CD4-positive, alpha-beta T cell treated with Interleukin-21 for 1 hour (primary cell): ENCODE data around the gene TMC1.
"Not testable (repeated sequence)": the region's sequence is repeated elsewhere in the genome, so short reads cannot be mapped to it uniquely, and the experiment has no call there.

Experiments used
- DNase-seq: peaks from one replicate; pipeline ENCODE4 v3.0.0-alpha.2; 2020

Gene TMC1

DNA sequence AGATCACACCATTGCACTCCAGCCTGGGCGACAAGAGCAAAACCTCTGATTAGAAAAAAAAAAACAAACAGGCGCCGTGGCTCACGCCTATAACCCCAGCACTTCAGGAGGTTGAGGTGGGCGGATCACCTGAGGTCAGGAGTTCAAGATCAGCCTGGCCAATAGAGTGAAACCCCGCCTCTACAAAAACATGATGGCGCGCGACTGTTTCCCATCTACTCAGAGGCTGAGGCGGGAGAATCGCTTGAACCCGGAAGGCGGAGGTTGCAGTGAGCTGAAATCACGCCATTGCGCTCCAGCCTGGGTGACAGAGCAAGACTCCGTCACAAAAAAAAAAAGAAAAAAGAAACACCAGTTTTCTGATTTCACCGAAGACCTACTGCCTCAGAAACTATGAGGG lies at the start of gene TMC1:
TMC1 (plus strand) TSS at position 193 of the 400 bp plus-strand sequence. CDS start 127,041 bp downstream, outside the sequence.
- not testable (repeated sequence) for DNase-seq

DNA sequence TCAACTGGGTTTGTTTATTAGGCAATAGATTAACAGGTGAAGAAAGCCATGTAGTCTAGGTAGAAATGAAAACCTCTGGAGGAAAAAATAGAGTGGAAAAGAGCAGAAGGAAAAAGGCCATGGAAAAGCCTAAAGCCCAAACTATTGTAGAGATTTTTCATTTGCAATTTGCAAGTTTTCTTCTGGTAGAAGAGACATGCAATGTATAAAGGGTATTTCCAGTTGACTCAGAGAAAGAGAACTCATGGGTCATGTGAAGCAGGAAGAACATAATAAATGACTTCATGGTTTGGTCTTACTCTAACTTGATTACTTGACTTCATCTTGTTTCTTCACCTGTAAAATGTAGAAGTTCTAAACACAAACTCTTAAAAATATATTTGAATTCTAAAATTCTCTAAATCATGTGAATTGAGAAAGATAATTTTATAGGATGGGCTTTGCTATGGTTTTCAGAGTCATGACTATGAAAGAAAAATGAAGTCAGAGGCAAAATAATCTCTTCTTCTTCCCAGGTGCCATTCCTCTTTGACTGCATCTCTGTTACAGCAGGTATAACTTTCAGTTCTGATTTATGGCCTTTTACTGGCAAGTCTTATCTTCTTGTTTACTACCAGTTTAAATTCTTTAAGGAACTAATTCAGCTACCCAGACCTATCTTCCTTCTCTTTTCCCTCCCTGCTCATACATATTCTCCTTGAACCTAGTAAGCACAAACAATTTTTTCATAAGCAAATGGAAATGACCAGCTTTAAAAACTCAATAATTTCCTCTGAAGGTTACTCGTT lies 47.7 kb upstream of the TMC1 start:
- no peak for DNase-seq

DNA sequence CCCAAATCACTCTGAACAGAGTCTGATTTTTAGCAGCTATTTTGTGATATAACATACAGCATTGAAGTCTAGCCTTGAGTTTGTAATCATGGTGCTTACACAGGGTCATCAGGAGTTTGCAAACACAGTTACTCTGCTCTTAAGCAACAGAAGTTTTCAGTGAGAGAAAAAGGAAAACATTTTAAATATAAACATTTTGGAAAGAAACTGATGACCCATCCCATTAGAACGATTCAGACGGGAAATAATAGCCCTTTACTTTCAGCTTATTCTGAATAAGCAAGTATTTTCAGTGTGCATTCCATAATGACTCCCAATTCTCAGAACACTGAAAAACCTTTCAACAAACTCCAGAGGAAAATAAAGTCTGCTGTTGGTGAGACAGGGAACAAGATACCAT lies 46.7 kb upstream of the TMC1 start:
- no peak for DNase-seq

DNA sequence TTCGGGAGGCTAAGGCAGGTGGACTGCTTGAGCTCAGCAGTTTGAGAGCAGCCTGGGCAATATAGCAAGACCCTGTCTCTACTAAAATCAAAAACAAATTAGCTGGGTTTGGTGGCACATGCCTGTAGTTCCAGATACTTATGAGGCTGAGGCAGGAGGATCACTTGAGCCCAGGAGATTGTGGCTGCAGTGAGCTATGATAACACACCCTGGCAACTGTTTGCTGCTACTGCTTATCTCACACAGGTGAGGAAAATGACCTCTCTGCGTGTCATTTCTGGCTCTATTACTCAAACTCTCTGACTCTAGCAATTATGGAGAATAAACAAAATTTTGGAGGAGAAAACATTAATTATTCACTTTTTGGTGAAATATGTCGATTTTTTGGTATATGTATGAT lies 45.3 kb upstream of the TMC1 start:
- no peak for DNase-seq

DNA sequence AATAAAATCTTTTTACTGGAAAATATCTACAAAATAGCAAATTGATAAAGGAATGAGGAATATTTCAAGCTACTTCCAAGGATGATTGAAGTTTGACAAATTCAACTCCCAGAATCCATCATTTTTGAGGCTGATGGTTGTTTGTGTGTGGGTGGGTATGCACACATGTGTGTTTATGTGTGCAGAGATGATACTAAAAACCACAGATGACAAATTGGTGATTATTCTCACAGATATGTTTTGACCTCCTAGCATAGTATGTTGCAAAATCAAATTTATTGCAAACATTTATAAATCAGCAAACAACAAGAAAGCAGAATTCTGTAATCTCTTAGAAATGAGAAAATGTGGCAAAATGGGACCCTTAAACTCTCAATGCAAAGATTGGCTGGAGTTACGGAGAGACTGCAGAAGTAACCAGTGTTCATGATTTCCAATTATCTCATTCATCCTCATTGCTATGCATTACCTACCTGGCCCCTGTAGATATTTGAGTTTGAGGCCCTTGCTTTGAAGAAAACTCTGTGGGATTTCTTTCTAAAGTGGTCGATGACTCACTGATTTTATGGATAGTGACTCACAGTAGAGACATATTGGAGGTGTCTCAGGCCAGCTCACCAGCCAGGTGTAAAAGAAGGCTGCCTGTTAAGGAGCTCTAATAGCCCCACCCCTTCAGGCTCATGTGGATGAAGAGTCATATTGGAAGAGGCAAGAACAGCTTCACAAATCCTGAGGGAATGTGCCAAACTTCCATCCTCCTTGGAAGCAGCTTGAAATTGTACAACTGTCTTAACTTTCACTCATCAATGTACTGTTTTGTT lies 44.6 kb upstream of the TMC1 start:
- DNase-seq = no peak

DNA sequence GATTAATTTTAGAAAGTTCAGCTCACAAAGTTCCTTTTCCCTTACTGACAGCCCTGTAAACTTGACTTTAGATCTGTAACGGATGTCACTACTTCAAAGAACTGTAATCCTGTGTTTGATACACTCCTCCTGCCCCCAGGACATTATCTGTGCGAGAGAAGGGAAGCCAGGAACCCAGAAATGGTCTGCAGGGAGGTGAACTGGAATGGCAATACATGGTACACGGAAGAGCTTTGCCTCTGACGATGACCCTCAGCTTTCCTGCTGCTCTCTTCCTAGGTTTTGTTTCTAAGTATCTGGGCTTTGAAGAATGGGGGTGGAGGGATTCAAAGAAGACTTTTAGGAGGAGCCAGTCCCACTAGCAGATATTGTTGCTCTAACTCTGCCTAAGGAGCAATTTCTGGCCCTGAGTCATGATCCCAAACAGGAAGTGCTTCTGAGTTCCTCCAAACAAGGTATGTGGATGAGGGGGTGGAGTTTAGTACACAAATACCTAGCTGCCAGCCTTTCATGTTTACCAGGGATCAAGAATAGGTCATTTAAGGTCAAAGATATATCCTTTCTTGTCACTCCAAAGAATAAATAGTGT lies 43.4 kb upstream of the TMC1 start:
- no peak for DNase-seq

DNA sequence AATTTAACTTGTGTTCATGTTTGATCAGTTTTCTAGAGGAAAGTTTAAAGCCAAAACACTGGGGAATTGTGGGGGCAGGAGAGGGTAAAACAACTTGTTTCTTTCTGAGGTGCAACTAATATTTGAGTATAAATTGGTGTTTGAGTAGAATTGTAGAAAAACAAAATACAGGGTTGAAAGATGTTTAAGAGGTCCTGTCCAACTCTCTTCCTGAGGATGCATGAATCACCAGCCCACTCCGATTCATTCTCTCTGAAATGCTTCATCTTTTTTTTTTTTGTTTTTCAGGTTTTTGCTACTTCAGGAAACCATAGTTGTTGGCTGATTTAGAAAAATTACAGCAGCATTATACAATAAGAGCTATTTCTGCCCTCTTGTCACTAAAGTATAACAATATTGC lies 42.4 kb upstream of the TMC1 start:
- DNase-seq = no peak

DNA sequence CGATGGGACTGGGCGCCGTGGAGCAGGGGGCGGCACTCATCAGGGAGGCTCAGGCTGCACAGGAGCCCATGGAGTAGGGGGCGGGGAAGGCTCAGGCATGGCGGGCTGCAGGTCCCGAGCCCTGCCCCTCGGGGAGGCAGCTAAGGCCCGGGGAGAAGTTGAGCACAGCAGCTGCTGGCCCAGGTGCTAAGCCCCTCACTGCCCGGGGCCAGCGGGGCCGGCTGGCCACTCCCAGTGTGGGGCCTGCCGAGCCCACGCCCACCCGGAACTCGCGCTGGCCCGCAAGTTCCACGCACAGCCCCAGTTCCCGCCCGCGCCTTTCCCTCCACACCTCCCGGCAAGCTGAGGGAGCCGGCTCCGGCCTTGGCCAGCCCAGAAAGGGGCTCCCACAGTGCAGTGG lies 41.1 kb upstream of the TMC1 start:
- not testable (repeated sequence) for DNase-seq

DNA sequence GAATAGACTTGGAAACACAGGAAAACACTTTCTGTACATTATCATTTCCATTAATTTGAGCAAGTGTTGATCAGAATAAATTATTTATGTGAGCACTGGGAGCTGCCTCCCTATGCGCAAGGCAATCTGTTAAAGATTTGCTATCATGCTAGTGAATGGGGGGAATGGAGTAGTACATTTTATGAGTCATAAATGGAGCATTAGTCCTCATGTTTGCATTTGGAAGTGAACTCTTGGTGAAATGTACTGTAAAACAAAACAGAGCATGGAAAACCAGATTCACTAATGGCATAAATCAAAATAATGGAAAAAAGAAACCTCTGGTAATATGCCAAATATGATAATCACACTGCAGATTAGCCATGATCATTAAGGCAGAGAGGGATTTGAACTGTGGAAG lies 40.5 kb upstream of the TMC1 start:
- no peak for DNase-seq

DNA sequence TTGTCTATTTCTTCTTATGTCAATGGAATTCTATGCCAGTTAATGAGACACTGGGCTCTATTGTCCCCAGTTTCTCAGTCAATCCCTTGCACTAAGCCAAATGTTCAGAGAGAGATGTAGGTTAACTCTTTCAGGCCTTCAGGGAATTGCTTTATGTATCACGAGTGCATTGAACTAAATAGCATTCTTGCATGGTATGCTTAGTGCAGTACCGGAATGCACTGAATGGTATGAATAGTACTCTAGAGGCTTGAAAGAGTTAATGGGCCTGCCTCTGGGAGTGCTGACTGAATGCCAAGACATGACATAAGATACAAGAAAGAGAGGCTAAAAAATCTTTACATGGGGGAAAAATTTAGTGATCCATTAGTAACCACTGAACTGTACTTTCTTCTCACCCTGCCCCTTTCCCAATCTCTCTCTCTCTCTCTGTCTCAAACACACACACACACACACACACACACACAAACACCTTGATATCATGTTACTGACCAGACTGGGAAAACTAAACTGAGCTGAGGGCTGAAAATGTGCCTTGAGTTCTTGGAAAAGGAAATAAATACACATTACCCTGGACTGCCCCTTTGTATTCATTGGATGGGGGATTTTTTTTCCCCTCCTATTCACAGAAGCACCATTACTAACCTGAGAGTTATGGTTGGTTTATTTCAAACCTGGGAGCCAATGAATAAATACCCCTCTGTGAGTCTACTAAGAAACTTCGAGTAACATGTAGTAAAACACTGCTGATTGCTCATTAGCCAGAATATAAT lies 35.4 kb upstream of the TMC1 start:
- no peak for DNase-seq

DNA sequence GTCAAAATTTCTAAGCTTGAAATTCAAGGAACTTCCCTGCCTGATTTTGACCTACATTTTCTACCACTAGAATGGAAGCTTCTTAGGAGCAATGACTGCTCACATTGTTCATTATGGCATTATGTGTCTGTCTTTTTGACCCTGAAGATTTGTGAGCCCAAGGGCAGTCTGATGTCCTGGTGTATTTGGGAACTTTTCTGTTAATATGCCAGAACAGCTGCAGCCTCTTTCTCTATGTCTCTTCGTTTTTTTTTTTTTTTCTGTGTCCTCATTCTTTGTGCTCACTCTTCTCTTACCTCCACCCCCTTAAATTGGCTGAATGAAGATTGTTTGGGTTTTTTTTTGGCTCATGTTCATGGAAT lies 34.8 kb upstream of the TMC1 start:
- no peak for DNase-seq

DNA sequence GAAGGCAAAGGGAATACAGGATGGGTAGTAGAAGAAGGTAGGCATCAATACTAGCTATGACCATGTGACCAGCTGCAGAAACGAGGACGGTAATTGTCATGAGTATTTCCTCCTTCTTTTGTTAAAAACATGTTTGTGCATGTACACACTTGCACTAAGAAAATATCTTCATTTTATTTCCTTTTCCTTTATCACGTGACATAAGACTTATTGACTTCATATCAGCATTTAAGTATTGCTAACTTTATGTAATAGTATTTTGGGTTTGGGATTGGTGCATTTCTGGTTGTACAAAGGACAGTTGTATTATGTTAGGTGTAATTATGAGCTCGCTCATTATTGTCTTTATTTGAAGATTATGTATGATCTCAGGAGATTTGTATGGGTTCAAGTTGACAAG lies 33.7 kb upstream of the TMC1 start:
- not testable (repeated sequence) for DNase-seq

DNA sequence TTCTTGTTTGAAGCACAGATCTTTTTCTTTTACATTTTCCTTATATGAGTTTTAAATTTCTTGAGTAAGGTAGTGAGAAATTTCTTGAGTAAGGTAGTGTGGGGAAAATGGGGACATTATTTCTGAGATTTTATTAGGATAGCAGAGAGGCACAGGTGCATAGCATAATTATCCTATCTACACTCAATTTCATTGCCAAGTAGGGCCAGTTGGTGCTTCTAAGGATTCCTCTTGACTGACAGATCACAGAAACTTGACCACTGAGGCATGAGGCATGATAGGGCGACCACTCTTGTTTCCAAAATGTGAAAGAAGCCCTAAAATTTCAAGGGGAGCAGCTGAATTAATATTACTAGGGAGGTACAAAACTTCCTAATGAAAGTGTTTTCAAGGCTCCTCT lies 31.4 kb upstream of the TMC1 start:
- DNase-seq = no peak

DNA sequence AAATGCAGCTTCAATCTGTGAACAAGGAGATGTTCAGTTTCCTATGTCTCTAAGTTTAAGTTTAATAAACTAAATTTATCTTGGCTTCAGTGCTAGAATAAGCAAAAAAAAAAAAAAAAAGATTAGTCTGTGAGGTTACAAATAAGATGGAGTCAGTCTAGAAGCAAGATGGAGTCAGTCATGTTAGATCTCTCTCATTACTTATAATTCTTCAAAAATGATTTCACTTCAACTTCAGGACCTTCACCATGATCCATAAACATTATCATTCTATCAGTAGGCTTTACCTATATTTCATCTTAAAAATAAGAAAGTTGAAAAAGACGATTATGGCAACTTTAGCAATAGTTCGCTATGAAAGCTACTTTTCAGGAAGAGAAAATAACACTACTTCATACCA lies 30.2 kb upstream of the TMC1 start:
- no peak for DNase-seq

DNA sequence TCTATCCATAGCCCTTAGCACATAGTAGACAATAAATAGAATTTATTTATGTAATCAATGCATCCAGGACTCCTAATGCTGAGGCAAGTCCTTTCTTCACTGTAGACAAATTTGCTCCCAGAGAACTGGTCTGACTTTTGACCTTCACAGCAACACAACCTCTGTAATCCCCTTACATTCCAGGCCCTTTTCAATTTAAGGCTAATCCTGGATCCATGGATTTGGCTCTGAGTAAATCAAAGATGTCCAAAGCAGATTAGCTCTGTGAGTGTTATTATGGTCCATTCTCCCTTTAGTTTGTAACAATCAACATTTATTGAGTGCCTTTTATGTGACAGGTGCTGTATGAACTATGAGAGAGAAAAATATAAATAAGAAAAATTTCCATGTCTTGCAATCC lies 27.4 kb upstream of the TMC1 start:
- DNase-seq = no peak

DNA sequence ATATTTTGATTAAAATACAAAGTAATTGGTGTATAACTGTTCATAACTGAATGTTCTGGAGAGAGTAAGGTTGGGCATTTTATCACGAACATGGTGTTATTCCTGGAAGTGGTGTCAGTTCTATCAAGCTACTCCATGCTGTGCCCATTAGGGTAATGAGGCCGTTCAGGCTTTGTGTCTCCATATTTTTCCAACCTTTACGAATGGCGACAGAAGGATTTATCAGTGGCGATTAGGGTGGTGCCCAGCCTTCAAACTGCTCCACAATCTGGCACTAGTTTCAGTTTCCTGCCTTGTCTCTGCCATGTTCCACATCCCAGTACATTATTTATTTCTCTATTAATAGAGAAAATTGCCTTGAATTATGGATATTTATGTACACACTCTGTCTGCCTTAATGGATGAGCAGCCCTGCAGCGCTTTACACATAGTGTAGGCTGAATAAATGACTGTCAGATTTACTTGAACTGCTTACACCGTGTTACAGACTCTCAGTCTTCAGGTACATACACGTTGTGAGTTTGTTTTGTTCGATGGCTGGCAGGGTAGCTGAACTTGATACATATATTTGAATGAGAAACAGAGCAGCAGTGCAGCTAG lies 23.9 kb upstream of the TMC1 start:
- no peak for DNase-seq

DNA sequence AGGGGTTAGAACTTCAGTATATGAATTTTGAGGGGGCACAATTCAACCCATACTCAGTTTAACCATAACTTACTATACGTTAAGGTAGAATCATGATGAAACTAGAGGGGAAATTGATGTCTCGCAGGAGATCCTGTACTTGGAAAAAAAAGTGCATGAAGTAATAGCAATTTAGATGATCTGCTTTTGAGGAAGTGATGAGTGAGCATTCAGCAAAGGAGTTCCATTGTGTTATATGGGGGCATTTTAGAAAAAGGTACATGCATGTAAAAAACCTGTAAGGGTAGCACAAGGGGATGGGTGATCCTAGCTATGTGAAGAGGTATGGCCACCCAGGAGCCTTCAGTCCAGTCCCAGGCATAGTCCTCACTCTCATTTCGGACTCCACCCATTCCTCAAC lies 14.8 kb upstream of the TMC1 start:
- no peak for DNase-seq

DNA sequence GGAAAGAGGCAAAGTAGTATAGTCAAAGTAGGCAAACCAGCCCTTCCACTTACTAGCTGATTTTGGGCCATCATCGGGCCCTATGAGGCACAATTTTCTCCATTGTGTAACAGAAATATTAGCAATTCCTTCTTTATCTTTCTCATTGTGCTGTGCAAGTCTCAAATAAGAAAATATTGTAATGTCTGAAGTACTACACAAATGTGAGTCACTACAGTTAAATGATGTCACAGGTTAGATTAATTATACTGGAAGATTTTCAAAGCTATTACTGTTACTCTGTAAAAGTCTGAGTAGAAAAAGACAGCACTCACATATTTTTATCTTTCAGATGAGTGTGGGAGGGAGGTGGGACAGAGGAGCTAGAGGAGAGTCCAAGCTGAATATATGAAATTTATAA lies 12.4 kb upstream of the TMC1 start:
- no peak for DNase-seq

DNA sequence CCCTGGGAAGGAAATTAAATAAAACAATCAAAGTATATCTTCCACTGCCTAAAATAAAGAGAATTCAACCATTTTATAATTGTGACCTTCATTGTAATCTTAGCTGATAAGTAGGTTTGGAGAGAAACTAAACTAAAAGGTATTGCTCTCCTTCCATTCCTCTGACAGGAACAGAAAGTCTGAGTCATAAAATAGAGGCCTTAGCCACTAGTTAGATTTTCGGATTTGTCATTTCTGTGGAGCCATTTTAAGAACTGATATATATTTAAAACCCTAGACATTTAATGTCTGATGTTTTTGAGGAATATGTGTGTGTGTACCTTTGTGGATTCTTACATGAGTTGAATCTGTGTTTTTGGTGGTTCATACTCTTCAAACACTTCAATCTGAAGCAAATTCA lies 11.8 kb upstream of the TMC1 start:
- no peak for DNase-seq

DNA sequence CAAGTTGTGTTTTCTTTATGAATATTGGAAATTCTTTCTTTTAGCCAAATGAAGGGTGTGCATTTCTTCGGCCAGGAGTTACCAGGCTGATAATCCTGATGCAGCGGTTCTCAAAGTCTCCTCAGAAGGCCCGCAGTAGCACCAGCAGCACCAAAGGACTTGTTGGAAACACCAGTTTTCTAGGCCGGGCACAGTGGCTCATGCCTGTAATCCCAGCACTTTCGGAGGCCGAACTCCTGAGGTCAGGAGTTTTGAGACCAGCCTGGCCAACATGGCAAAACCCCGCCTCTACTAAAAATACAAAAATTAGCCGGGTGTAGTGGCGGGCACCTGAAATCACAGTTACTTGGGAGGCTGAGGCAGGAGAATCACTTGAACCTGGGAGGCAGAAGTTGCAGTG lies 397 bp upstream of the TMC1 start:
- not testable (repeated sequence) for DNase-seq

DNA sequence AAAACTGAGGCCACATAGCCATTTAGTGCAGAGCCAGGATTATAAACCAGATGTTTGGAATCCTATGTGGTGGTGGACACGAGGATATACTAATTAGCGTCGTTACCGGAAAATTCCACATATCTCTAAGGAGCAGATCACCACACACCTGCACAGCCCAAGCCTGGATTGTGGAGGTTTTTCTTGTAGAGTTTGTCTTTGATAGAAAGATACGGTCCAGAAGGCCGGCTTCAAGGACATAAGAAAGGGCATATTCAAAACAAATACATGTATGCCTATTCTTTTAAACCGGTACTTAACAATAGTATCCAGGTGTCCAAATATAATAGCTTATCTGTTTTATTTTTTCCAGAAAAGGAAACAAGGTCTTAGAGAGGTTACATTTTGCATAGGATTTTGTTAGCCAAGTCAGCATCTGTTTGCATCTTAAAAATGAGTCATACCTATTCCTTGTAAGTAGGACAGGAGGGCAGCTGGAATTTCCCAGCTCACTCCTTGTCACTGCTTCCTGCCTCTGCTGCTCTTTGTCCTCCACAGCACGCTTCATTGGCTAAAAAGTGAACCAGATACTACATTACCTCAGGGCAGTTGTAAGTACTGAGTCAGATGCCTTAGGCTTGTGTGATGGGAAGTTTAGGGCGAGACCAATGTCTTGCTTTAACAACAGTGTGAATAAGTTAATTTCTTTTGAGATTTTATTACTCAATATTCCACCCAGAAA lies 3.6 kb downstream of the TMC1 start:
- DNase-seq = peak; percentile 19
